Left ventricle myocardium inferior (tissue), 1 donor: ENCODE measurements around the gene HMOX2. TPM values are rescaled to one million over a fixed set of nuclear protein-coding genes. Genes with fewer than 3 reads are reported as not detected.

Source experiments
- DNase-seq: peaks from one replicate; pipeline ENCODE4 v3.0.0-alpha.2; 2020
- H3K27ac ChIP-seq: fragments of 200-600 bp; replicated peaks from 2 replicates; pipeline ENCODE4 v1.8.0; 2021
- H3K27me3 ChIP-seq: fragments of 200-600 bp; 2 replicates; pipeline ENCODE4 v1.8.0; 2021; ENCODE audit warnings: low read depth
- H3K36me3 ChIP-seq: fragments of 200-600 bp; 2 replicates; pipeline ENCODE4 v1.8.0; 2021
- H3K4me1 ChIP-seq: fragments of 200-600 bp; 2 replicates; pipeline ENCODE4 v1.8.0; 2021
- H3K4me3 ChIP-seq: fragments of 200-600 bp; 2 replicates; pipeline ENCODE4 v1.8.0; 2021; ENCODE audit warnings: mild to moderate bottlenecking, moderate library complexity
- H3K9me3 ChIP-seq: fragments of 200-600 bp; replicated peaks from 2 replicates; pipeline ENCODE4 v1.8.0; 2021
- intact Hi-C: fragments of 100-400 bp; cut with micrococcal nuclease; formaldehyde crosslinking; loops from one replicate; pipeline ENCODE4 v1.11.0; 2022
- total RNA-seq: library from RNA; stranded (reverse); fragmentation: NEBNext Ultra II Directional; extraction: Animal tissue kit (Norgen Biotek cat#: 25700); gene quantifications from one replicate; pipeline ENCODE4 v1.2.1, GENCODE V29; 2021
- TF ChIP-seq, protein P1 (sequence below): fragments of 200-600 bp; IDR thresholded peaks from 2 replicates; pipeline ENCODE4 v1.8.0; 2021; ENCODE audit warnings: antibody characterized with exemption, mild to moderate bottlenecking, borderline replicate concordance
- donor health status: DM: no; HTN: yes; CAD: no; lungs with severe emphysema.

HMOX2 gene
- total RNA-seq, 1 donor from 2014 or later = 115 TPM

DNA sequence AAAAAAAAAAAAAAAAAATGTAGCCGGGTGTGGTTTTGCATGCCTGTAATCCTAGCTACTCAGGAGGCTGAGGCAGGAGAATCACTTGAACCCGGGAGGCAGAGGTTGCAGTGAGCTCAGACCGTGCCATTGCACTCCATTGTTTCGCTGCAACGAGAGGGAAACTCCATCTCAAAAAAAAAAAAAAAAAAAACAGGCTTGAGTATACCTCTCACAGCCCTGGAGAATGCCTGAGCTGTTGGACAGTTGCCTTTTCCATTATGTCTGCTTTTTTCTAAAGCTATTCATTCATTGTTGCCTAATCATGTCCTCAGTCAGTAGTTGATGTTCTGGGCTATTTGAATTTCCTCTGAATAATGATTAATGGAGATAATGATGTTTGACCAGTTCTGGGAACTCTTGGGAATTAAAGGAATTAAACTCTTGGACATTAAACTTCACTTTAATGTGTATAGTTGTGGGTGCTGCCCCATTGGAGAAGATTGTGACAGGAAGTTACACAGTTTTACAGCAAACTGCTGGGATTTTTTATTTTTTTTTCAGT lies 11.8 kb downstream of the HMOX2 start:
- TF ChIP-seq, protein P1, sequence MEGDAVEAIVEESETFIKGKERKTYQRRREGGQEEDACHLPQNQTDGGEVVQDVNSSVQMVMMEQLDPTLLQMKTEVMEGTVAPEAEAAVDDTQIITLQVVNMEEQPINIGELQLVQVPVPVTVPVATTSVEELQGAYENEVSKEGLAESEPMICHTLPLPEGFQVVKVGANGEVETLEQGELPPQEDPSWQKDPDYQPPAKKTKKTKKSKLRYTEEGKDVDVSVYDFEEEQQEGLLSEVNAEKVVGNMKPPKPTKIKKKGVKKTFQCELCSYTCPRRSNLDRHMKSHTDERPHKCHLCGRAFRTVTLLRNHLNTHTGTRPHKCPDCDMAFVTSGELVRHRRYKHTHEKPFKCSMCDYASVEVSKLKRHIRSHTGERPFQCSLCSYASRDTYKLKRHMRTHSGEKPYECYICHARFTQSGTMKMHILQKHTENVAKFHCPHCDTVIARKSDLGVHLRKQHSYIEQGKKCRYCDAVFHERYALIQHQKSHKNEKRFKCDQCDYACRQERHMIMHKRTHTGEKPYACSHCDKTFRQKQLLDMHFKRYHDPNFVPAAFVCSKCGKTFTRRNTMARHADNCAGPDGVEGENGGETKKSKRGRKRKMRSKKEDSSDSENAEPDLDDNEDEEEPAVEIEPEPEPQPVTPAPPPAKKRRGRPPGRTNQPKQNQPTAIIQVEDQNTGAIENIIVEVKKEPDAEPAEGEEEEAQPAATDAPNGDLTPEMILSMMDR = no peak
- DNase-seq = no peak
- H3K36me3 ChIP-seq = peaks cover 37% of the 10 kb centered on the region
- no peaks in the 10 kb centered on the region for H3K27me3 ChIP-seq
- no peaks in the 10 kb centered on the region for H3K9me3 ChIP-seq
- H3K4me1 ChIP-seq = peaks cover 50% of the 10 kb centered on the region
- no peak overlapping the region for H3K4me3 ChIP-seq
- peak overlapping the region; percentile 91 for H3K27ac ChIP-seq
- intact Hi-C loops = no loop called here

DNA sequence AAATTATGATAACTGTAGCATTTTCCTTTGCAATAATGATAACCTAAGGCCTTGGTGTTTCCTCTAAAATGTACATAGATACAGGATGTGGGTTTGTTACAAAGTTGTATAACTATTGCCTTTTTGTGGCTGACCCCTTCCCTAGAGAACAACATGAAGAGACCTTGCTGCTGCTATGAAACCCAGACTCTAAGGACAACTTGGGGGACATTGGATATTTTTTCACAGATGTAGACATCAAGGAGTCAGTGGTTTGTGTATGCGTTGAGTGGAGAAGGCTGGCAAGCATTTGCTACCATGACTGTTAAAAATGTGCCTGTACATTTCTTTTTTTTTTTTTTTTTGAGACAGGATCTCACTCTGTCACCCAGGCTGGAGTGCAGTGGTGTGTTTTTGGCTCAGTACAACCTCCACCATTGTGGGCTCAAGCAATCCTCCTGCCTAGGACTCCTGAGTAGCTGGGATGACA lies 12.3 kb downstream of the HMOX2 start:
- peak overlapping the region; percentile 91 for H3K27ac ChIP-seq
- H3K27me3 ChIP-seq = no peaks in the 10 kb centered on the region
- intact Hi-C loops = no loop called here
- peaks cover 34% of the 10 kb centered on the region for H3K36me3 ChIP-seq
- TF ChIP-seq, protein P1 = no peak
- no peak overlapping the region for H3K4me3 ChIP-seq
- peaks cover 50% of the 10 kb centered on the region for H3K4me1 ChIP-seq
- no peak for DNase-seq
- H3K9me3 ChIP-seq = no peaks in the 10 kb centered on the region

DNA sequence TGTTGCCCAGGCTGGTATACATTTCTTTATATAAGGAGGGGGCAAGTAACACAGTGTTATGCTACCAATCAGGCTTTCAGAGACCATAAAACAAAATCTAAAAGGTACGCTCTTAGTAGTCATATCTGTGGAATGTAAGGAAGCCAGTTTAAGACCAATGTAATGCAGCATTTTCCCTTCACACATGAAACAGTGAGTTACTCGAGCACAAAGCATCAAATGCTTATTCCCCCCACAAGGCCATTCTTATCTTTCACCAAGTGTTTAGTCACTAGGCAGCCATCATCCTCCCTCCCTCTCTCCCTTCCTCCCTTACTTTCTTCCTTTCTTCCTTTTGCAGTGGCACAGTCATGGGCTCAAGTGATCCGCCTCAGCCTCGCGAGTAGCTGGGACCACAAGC lies 12.8 kb downstream of the HMOX2 start:
- peak overlapping the region; percentile 91 for H3K27ac ChIP-seq
- peaks cover 50% of the 10 kb centered on the region for H3K4me1 ChIP-seq

DNA sequence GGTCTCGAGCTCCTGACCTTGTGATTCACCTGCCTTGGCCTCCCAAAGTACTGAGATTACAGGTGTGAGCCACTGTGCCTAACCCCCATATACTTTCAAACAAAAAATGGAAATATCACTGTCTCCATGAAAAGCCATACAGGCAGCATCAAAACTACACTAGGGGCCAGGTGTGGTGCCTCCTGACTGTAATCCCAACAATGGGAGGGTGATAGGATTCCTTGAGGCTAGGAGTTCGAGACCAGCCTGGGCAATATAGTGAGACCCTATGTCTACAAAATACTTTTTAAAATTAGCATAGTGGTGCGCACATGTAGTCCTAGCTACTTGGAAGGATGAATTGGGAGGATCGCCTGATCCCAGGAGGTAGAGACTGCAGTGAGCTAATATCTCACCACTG lies 15.7 kb downstream of the HMOX2 start:
- no peaks in the 10 kb centered on the region for H3K27me3 ChIP-seq
- H3K4me3 ChIP-seq = no peak overlapping the region
- intact Hi-C loops = loop anchor here (10.0 kb wide), 1 partner anchor 63 kb away; the partner anchor contains the start of gene C16orf96
- H3K27ac ChIP-seq = no peak overlapping the region
- H3K4me1 ChIP-seq = peaks cover 47% of the 10 kb centered on the region
- TF ChIP-seq, protein P1 = no peak
- H3K36me3 ChIP-seq = peaks cover 17% of the 10 kb centered on the region
- no peak for DNase-seq
- H3K9me3 ChIP-seq = no peaks in the 10 kb centered on the region

More for the DNA sequence above, 12.8 kb downstream of the HMOX2 start:
- Histone ChIP-seq H3K36me3 (peaks cover 29% of the 10 kb centered on the region), H3K9me3 (no peaks in the 10 kb centered on the region), H3K4me3 (no peak overlapping the region), H3K27me3 (no peaks in the 10 kb centered on the region)
- TF ChIP-seq, protein P1 = no peak
- intact Hi-C loops = no loop called here
- no peak for DNase-seq

- Histone ChIP-seq H3K36me3 (peaks cover 7% of the 10 kb centered on the region), H3K4me3 (no peak overlapping the region), H3K27me3 (no peaks in the 10 kb centered on the region), H3K4me1 (peaks cover 51% of the 10 kb centered on the region), H3K9me3 (no peaks in the 10 kb centered on the region), H3K27ac (peak overlapping the region; percentile 20)
- TF ChIP-seq, protein P1 = no peak
- DNase-seq = no peak
- intact Hi-C loops = loop anchor here (10.0 kb wide), 1 partner anchor 60 kb away; the partner anchor contains the start of gene C16orf96
Measured at GRCh38 chr16:4494746-4495490, 18.7 kb downstream of the HMOX2 start.
